ENCODE measurements around the gene CFB.

The CFB gene

GRCh38 chr6:31899882-31900722 is 45.8 kb upstream of the CFB start:
- TF ChIP-seq SPI1 (IDR thresholded peaks at IDR 0.05; ENCODE audit: borderline replicate concordance, low read depth) (no peak), POLR2AphosphoS5 (IDR thresholded peaks at IDR 0.05; ENCODE audit: low read depth) (peak; percentile 89), CTCF (IDR thresholded peaks at IDR 0.05; ENCODE audit: insufficient read depth, low read length) (no peak)
- Histone ChIP-seq H3K4me3 (replicated peaks; ENCODE audit: insufficient read depth, low read length) (no peak overlapping the region), H3K27ac (replicated peaks) (peak overlapping the region; percentile 57), H3K27me3 (ENCODE audit: insufficient read depth, poor library complexity, severe bottlenecking) (no peaks in the 10 kb centered on the region)
- DNase-seq (ENCODE audit: low read depth in 1 of 2, low spot score in 1 of 2), result peak; percentile 41 to 82

GRCh38 chr6:31900917-31901414 is 44.9 kb upstream of the CFB start:
- TF ChIP-seq POLR2AphosphoS5 (IDR thresholded peaks at IDR 0.05; ENCODE audit: low read depth) (no peak; the same call in 1 of the 2 replicates), SPI1 (IDR thresholded peaks at IDR 0.05; ENCODE audit: borderline replicate concordance, low read depth) (no peak), CTCF (IDR thresholded peaks at IDR 0.05; ENCODE audit: insufficient read depth, low read length) (no peak), REST (IDR thresholded peaks at IDR 0.05; ENCODE audit: insufficient replicate concordance, low read depth) (no peak), GABPA (IDR thresholded peaks at IDR 0.05; ENCODE audit: low read depth) (no peak)
- H3K27ac ChIP-seq (replicated peaks), result peak overlapping the region; percentile 66
- H3K27me3 ChIP-seq (ENCODE audit: insufficient read depth, poor library complexity, severe bottlenecking), result no peaks in the 10 kb centered on the region
- DNase-seq (ENCODE audit: low read depth in 1 of 2, low spot score in 1 of 2), result peak in 1 of 2 experiments; percentile 9
- peak overlapping the region; percentile 46 for H3K4me3 ChIP-seq (replicated peaks; ENCODE audit: insufficient read depth, low read length)

- H3K27me3 ChIP-seq (ENCODE audit: insufficient read depth, poor library complexity, severe bottlenecking), result no peaks in the 10 kb centered on the region
- TF ChIP-seq GABPA (IDR thresholded peaks at IDR 0.05; ENCODE audit: low read depth), result no peak
- no peak; the same call in 1 of the 2 replicates for TF ChIP-seq POLR2AphosphoS5 (IDR thresholded peaks at IDR 0.05; ENCODE audit: low read depth)
- no peak for TF ChIP-seq REST (IDR thresholded peaks at IDR 0.05; ENCODE audit: insufficient replicate concordance, low read depth)
- TF ChIP-seq SPI1 (IDR thresholded peaks at IDR 0.05; ENCODE audit: borderline replicate concordance, low read depth), result no peak
- TF ChIP-seq CTCF (IDR thresholded peaks at IDR 0.05; ENCODE audit: insufficient read depth, low read length), result no peak
- H3K4me3 ChIP-seq (replicated peaks; ENCODE audit: insufficient read depth, low read length), result peak overlapping the region; percentile 46
- peak overlapping the region; percentile 66 for H3K27ac ChIP-seq (replicated peaks)
- DNase-seq (ENCODE audit: low read depth in 1 of 2, low spot score in 1 of 2), result peak; percentile 55 to 57
Measured at GRCh38 chr6:31901415-31901952, 44.4 kb upstream of the CFB start.

All from HL-60 (cell line).